ACC112 (cell line): Measurements from ENCODE around the gene CYP4V2.

Experiments used
- H2AFZ ChIP-seq: fragments of 200-600 bp; sonication (generic); one replicate; pipeline ENCODE4 v1.6.0; 2017; ENCODE audit warnings: antibody characterized with exemption, low read length; ENCODE audit not compliant: unreplicated experiment
- H3K27ac ChIP-seq: fragments of 200-600 bp; sonication (generic); 2 replicates; pipeline ENCODE4 v1.5.1; 2014; ENCODE audit warnings: low read depth, mild to moderate bottlenecking, antibody characterized with exemption, low read length, moderate library complexity
- H3K27me3 ChIP-seq: fragments of 200-600 bp; sonication (generic); 2 replicates; pipeline ENCODE4 v1.6.1; 2014; ENCODE audit warnings: mild to moderate bottlenecking, antibody characterized with exemption, low read length, moderate library complexity, mixed read lengths; ENCODE audit not compliant: insufficient read depth
- H3K36me3 ChIP-seq: fragments of 200-600 bp; sonication (generic); 2 replicates; pipeline ENCODE4 v1.6.1; 2016; ENCODE audit warnings: mild to moderate bottlenecking, antibody characterized with exemption, low read length, moderate library complexity, mixed read lengths; ENCODE audit not compliant: insufficient read depth
- H3K4me1 ChIP-seq: fragments of 200-600 bp; sonication (generic); one replicate; pipeline ENCODE4 v1.6.1; 2016; ENCODE audit warnings: low read length, mixed read lengths; ENCODE audit not compliant: insufficient read depth, unreplicated experiment, control insufficient read depth
- H3K4me3 ChIP-seq: fragments of 200-600 bp; sonication (generic); 2 replicates; pipeline ENCODE4 v1.5.1; 2014; ENCODE audit warnings: mild to moderate bottlenecking, low read depth, low read length
- H3K79me2 ChIP-seq: fragments of 200-600 bp; sonication (generic); one replicate; pipeline ENCODE4 v1.6.0; 2016; ENCODE audit warnings: low read length; ENCODE audit not compliant: control insufficient read depth, unreplicated experiment, insufficient read depth

Gene CYP4V2

DNA sequence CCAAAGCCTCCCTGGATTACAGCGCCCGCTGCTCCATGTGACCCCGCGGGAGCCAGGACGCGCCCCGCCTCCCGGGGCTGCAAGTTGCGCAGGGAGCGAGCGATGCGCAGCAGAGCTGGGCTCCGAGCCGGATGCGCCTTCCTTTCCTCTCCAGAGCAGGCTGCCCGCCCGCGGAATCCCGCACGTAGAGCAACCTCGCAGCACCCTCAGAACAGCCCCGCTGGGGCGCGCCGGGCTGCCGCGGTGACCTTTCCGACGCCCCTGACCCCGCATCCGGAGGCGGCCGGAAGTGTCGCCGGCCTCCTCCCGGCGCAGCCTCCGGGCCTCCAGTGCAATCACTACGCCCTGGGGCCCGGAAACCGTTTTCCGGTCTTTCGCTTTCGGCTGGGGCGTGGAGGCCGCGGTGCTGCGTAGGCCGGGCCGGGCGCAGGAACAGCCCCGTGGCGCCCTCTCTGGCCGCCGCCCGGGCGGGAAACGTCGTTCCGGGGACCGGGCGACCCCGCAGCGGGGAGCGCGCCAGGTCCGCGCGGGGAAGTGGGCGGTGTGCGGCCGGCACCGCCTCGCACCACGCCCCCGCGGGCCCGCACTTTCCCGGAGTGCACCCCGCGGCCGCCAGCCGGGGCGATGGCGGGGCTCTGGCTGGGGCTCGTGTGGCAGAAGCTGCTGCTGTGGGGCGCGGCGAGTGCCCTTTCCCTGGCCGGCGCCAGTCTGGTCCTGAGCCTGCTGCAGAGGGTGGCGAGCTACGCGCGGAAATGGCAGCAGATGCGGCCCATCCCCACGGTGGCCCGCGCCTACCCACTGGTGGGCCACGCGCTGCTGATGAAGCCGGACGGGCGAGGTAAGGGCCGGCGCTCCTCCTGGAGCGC lies at the start of gene CYP4V2:
TSS of gene CYP4V2 (plus strand) at position 368 of the 866 bp plus-strand sequence. CDS start at position 625, 257 bp downstream.
- peak within 1 kb of the TSS; percentile 98 for H3K4me3 ChIP-seq
- H3K79me2 ChIP-seq: no peaks in the 10 kb centered on the region
- peaks cover 16% of the 10 kb centered on the region for H3K4me1 ChIP-seq
- H3K27me3 ChIP-seq: no peaks in the 10 kb centered on the region
- H3K27ac ChIP-seq: peak within 1 kb of the TSS; percentile 38
- H3K36me3 ChIP-seq: peaks cover 4% of the 10 kb centered on the region; the same call in 1 of the 2 replicates
- H2AFZ ChIP-seq: peak within 1 kb of the TSS; percentile 89

DNA sequence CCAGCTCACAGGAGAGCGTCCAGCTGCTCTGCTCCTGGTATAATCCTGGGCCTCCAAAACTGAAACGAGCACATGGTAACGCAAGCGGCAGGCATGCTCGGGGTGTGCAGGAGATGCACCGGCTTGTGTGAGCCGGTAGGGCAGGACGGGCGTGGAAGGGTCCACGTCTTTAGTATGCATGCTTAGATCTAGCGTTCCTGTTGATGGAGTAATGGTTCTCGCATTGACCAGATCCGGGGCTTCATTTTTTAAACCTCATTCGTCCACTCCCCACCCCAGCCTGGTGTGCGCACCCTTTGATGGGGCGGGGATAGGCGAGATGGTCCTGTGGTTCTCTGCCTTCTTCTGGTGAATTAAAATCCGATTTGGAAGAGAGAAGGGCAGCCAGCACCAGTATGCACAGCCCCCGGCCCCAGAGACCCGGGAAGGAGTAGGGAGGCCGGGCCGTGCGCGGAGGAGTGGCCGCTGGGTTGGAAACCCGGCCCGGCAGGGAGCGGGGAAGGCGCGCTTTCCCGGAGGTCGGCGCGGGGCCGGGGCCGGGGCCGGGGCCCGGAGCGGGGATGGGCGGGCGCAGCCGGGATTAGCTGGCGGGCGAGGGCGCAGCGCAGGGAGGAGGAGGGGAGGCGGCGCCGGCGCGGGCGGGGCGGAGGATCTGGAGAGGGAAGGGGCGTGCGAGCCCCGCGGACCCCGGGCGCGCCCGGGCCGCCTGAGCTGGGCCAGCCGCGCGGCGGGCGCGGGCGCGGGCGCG lies 47.0 kb upstream of the CYP4V2 start:
- H2AFZ ChIP-seq: peak overlapping the region; percentile 96
- H3K27ac ChIP-seq: no peak overlapping the region; the same call in 1 of the 2 replicates
- no peaks in the 10 kb centered on the region for H3K4me1 ChIP-seq
- no peaks in the 10 kb centered on the region for H3K79me2 ChIP-seq
- peak overlapping the region; percentile 88 for H3K4me3 ChIP-seq
- H3K36me3 ChIP-seq: no peaks in the 10 kb centered on the region
- no peaks in the 10 kb centered on the region for H3K27me3 ChIP-seq

DNA sequence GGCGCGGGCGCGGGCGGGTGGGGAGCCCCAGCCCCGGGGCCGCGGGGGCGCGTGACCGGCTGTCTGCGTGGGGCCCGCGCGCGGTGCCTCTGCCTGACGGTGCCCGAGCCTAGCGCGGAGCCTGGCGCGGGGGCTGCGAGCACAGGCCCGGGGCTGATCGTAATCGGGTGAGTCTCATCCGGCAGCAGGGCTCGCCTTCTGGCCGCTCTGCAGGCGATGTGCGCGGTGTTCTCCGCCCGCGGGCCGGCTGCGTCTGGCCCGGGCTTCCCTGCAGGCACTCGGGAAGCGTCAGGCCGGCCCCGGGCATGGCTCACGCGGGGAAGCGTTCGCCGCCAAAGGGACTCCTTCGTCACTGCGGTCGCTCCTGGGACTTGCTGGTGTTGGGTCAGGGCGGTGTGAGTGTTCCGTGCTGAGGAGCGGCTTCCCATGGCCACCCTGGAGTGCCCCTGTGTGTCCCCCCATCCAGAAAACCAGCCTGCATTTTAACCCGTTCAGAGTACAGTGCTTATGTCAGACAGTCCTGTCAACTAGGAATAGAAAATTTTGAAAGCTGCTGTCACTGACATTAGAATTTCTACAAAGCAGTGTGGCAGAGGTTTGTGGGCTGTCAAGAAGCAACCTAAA lies 46.3 kb upstream of the CYP4V2 start:
- H3K4me3 ChIP-seq: peak overlapping the region; percentile 75

DNA sequence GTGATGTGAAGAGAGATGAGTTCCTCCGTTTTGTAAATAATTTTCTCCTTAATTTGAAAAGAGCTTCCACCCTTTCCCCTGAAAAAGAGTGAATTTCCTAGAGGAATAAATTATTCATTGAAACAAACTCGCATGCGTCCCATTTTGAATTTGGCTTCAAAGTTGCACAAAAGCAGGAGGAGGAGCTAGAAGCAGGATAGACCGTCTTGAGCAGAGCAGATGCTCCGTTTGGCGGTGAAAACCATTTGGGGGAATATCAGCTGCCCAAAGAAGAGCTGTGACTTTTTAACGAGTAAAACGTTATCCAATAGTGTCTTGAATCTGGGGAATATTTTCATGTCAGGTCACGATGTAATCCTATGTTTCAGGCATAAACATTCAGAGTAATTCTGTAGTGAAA lies 44.9 kb upstream of the CYP4V2 start:
- no peaks in the 10 kb centered on the region for H3K4me1 ChIP-seq
- no peaks in the 10 kb centered on the region for H3K36me3 ChIP-seq
- H3K27ac ChIP-seq: no peak overlapping the region
- no peak overlapping the region for H2AFZ ChIP-seq
- no peaks in the 10 kb centered on the region for H3K79me2 ChIP-seq
- no peaks in the 10 kb centered on the region for H3K27me3 ChIP-seq
- no peak overlapping the region for H3K4me3 ChIP-seq

More for the DNA sequence above, 46.3 kb upstream of the CYP4V2 start:
- H3K79me2 ChIP-seq: no peaks in the 10 kb centered on the region
- no peak overlapping the region for H3K27ac ChIP-seq
- no peaks in the 10 kb centered on the region for H3K27me3 ChIP-seq
- peak overlapping the region; percentile 20 for H2AFZ ChIP-seq
- no peaks in the 10 kb centered on the region for H3K4me1 ChIP-seq
- no peaks in the 10 kb centered on the region for H3K36me3 ChIP-seq

DNA sequence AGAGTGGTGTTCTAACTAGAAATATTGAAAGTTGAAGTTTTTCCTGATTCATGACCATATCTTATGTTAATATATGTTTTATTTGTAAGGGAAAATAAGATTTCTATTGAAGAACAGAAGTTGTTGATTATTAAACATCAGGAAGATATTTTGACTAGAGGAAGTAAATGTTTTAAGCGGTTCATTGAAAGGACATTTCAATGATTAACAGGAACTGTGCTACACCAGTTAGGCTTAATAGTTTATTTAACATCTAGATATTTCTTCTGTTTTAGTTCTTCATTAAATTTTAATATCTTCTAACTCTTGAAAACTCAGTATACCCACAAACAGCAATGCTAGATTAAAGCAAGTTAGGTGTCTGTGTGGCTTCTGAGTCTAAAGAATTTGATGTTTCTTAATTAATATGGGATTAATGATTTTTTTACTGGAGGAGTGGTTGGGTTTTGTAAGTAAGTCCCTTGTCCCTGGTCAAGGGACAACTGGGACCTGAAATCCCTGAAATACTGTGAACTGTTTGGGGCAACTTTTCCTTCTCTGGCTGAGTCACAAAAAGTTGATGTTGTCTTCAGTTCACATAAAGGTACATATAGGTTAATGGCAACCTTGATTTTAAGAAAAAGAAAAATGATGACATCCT lies 42.9 kb upstream of the CYP4V2 start:
- no peak overlapping the region for H2AFZ ChIP-seq
- no peaks in the 10 kb centered on the region for H3K36me3 ChIP-seq
- H3K4me1 ChIP-seq: no peaks in the 10 kb centered on the region
- no peak overlapping the region for H3K4me3 ChIP-seq
- H3K27me3 ChIP-seq: no peaks in the 10 kb centered on the region
- H3K79me2 ChIP-seq: no peaks in the 10 kb centered on the region
- H3K27ac ChIP-seq: no peak overlapping the region

DNA sequence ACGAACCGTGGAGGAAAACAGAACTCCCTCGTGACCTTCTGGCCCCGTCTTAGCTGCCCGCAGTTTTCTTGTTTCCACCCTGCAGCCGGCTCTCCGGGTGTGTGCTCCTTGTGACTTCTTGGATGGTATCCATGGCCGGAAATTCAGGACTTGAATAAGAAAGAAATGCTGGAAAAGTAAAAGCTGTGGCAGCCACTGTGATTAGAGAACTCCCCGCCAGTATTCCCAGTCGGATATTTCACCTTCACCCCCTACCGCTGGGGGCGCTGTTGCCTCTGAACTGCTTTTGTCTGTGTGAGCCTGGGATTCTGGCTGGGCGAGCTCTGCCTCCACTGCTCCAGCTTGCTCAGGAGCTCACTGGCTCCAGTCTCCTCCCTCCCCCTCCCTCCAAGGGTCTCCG lies 41.5 kb upstream of the CYP4V2 start:
- Histone ChIP-seq H3K27me3 (no peaks in the 10 kb centered on the region), H3K4me1 (no peaks in the 10 kb centered on the region), H3K4me3 (peak overlapping the region; percentile 44; the same call in 1 of the 2 replicates), H3K79me2 (no peaks in the 10 kb centered on the region), H3K36me3 (no peaks in the 10 kb centered on the region), H3K27ac (no peak overlapping the region), H2AFZ (peak overlapping the region; percentile 51)

DNA sequence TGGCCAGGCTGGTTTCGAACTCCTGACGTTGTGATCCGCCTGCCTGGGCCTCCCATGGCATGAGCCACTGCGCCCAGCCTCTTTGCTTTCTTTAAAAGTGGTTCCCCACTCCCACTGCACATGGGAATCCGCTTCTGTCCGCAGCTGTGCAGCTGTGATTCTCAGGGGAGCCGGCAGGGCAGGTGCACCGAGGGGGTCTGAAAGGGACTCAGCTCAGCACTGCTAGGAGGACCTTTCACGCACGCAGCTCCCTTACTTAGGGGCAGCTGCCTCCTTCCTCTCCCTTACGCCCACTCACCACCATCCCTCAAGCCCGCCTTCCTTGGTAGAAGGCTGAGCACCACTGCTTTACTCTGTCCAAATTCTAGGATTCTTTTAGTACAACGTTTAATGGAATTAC lies 40.4 kb upstream of the CYP4V2 start:
- Histone ChIP-seq H3K27ac (no peak overlapping the region), H3K36me3 (no peaks in the 10 kb centered on the region), H3K4me1 (no peaks in the 10 kb centered on the region), H3K79me2 (no peaks in the 10 kb centered on the region), H3K27me3 (no peaks in the 10 kb centered on the region), H2AFZ (no peak overlapping the region), H3K4me3 (no peak overlapping the region)

DNA sequence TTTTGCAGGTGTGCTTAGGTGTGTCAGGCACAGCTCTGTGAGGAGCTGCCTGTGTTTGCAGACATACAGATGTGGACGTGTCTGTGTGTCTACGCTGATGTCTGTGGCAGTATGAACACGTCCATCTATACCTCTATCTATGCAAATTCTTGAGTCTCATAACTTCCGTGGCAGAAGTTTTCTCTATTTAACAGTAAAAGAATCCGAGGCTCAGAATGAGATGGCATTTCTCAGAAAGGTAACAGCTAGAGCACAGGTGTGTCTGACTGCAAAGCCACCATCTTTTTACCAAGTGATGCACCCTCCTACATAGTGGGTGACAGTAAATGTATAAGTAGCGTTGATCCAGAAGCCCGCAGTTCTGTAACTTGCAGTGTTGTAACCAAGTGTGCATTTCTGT lies 39.9 kb upstream of the CYP4V2 start:
- Histone ChIP-seq H3K36me3 (no peaks in the 10 kb centered on the region), H3K4me1 (no peaks in the 10 kb centered on the region), H3K4me3 (no peak overlapping the region), H2AFZ (no peak overlapping the region), H3K79me2 (no peaks in the 10 kb centered on the region), H3K27me3 (no peaks in the 10 kb centered on the region), H3K27ac (no peak overlapping the region)

DNA sequence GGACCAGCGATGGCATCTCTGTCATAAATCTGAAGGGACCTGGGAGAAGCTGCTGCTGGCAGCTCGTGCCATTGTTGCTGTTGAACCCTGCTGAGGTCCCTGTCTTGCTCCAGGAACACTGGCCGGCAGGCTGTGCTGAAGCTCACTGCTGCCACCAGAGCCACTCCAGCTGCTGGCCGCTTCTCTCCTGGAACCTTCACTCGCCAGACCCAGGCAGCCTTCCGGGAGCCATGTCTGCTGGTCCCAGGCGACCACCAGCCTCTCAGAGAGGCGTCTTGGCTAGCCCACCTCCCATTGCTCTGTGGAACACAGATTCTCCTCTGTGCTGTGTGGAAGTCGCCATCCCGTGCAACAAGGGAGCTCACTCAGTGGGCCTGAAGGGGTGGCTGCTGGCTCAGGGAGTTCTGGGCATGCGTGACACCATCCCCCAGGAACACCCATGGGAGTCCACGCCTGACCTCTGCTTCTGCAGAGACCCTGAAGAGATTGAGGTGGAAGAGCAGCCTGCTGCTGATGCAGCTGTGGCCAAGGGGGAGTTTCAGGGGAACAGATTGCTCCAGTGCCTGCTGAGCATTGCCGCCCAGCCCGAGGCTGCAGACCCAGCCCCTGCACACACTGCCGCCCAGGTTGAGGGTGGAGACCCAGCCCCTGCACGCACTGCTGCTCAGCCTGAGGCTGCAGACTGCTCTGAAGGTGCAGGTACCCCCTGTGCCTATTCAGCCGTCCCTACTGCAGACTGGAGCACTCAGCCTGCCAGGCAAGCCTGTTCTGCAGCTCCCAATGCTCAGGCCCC lies 33.1 kb upstream of the CYP4V2 start:
- Histone ChIP-seq H3K79me2 (no peaks in the 10 kb centered on the region), H2AFZ (no peak overlapping the region), H3K27ac (no peak overlapping the region), H3K27me3 (no peaks in the 10 kb centered on the region), H3K36me3 (no peaks in the 10 kb centered on the region), H3K4me3 (no peak overlapping the region), H3K4me1 (no peaks in the 10 kb centered on the region)

DNA sequence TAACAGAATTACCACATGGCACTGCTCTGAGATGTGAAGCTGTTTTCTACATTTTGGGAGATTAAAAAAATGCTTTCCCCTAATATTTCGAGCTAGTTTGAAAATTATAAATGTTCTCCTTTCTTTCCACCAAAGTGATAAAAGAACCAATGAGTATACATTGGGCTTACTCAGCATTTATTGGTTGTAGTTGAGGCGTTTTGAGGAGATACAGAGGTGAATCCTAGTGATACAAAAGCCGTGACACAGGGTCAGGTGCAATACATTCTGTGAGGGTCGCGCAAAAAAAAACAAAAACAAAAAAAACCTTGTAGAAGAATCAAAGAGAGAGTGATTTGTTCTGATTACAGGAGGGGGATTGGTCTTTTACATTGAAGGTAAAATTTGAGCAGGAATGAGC lies 32.4 kb upstream of the CYP4V2 start:
- no peak overlapping the region for H3K4me3 ChIP-seq
- H3K79me2 ChIP-seq: no peaks in the 10 kb centered on the region
- H3K4me1 ChIP-seq: no peaks in the 10 kb centered on the region
- no peak overlapping the region for H3K27ac ChIP-seq
- H3K36me3 ChIP-seq: no peaks in the 10 kb centered on the region
- H3K27me3 ChIP-seq: no peaks in the 10 kb centered on the region
- no peak overlapping the region for H2AFZ ChIP-seq
